K562 (cell line): ENCODE results near the gene UAP1. TPM values are rescaled to one million over a fixed set of nuclear protein-coding genes. Genes with fewer than 3 reads are reported as not detected.

Source experiments
- BCL6 ChIP-seq: fragments of 250-450 bp; sonication (Bioruptor Pico); IDR thresholded peaks from 2 replicates; pipeline ENCODE4 v1.4.0; 2020
- CBFA2T3 ChIP-seq: fragments of 450-650 bp; IDR thresholded peaks from 2 replicates; pipeline ENCODE4 v1.6.1; 2017
- FOXK1 ChIP-seq: sonication (generic); formaldehyde crosslinking; IDR thresholded peaks from 2 replicates; pipeline ENCODE4 v1.8.0; 2022; ENCODE audit warnings: missing genetic modification reagents, mild to moderate bottlenecking, borderline replicate concordance
- GTF2A2 ChIP-seq: IDR thresholded peaks from 2 replicates; pipeline ENCODE4 v1.6.1; 2016; ENCODE audit warnings: mild to moderate bottlenecking, missing genetic modification characterization, missing compliant biosample characterization
- HLTF ChIP-seq: fragments of 450-650 bp; IDR thresholded peaks from 2 replicates; pipeline ENCODE4 v1.6.1; 2016
- NFRKB ChIP-seq: fragments of 450-650 bp; IDR thresholded peaks from 2 replicates; pipeline ENCODE4 v1.6.1; 2016; ENCODE audit warnings: low read depth
- NR3C1 ChIP-seq: sonication (generic); formaldehyde crosslinking; IDR thresholded peaks from 2 replicates; pipeline ENCODE4 v1.8.1; 2022; ENCODE audit warnings: missing genetic modification reagents
- RBM14 ChIP-seq: fragments of 200-400 bp; formaldehyde crosslinking; IDR thresholded peaks from 2 replicates; pipeline ENCODE4 v1.6.1; 2018; ENCODE audit warnings: low read depth, mild to moderate bottlenecking, low read length, moderate library complexity, borderline replicate concordance; ENCODE audit not compliant: insufficient read depth
- RUNX1 ChIP-seq: sonication (generic); IDR thresholded peaks from 2 replicates; pipeline ENCODE4 v1.6.1; 2016; ENCODE audit warnings: antibody characterized with exemption, low read depth
- SMAD1 ChIP-seq: fragments of 150-350 bp; IDR thresholded peaks from 2 replicates; pipeline ENCODE4 v1.6.1; 2014; ENCODE audit warnings: low read length, low read depth; ENCODE audit not compliant: partially characterized antibody
- ZBTB40 ChIP-seq, 2 experiments: fragments of 450-650 bp in 1 of 2; sonication (generic) in 1 of 2; formaldehyde crosslinking in 1 of 2; IDR thresholded peaks; 2 replicates each; pipeline versions ENCODE4 v1.7.1 to v1.9.0; 2016 to 2022; ENCODE audit warnings: inconsistent platforms in 1 of 2, mild to moderate bottlenecking in 1 of 2, missing genetic modification reagents in 1 of 2
- ZBTB43 ChIP-seq: sonication (generic); formaldehyde crosslinking; IDR thresholded peaks from 2 replicates; pipeline ENCODE4 v1.8.0; 2023; ENCODE audit warnings: mild to moderate bottlenecking, missing genetic modification reagents
- ZNF609 ChIP-seq: sonication (generic); formaldehyde crosslinking; IDR thresholded peaks from 2 replicates; pipeline ENCODE4 v1.8.1; 2023; ENCODE audit warnings: missing genetic modification reagents, mild to moderate bottlenecking, borderline replicate concordance
- polyA plus RNA-seq, 8 experiments: library from polyadenylated mRNA; depleted of rRNA in 4 of 8; stranded (reverse) in 5 of 8; unstranded in 3 of 8; fragments of >200 nt; fragmentation: Nextera tagmentation in 2 of 8; fragmentation: Illumina TruSeq in 1 of 8; extraction: Ambion mirVana in 2 of 8; extraction: Trizol in 1 of 8; gene quantifications; 2 replicates each; pipeline versions ENCODE4 v1.2.1 to v1.2.3, GENCODE V29; 2011 to 2014; ENCODE audit warnings: inconsistent platforms in 1 of 8, missing spikeins in 1 of 8
- total RNA-seq, 7 experiments: library from RNA; depleted of rRNA in 6 of 7; stranded (reverse); fragments of >200 nt in 6 of 7; fragmentation: Illumina TruSeq in 2 of 7; extraction: Trizol in 2 of 7; gene quantifications; 2 replicates each; pipeline versions ENCODE4 v1.2.1 to v1.2.3, GENCODE V29; 2011 to 2021; ENCODE audit warnings: low replicate concordance in 1 of 7

UAP1 gene
- total and polyA plus RNA-seq, 9 of the 15 experiments (the other 6 are each of a cell fraction or from before 2014, with no cell fraction given) = 182 to 317 (median 213) TPM

- TF ChIP-seq ZBTB40 (IDR thresholded peaks at IDR 0.05) (no peak; the same call in 1 of the 2 replicates), ZBTB40 (CRISPR knock-in tag; IDR thresholded peaks at IDR 0.05) (no peak), CBFA2T3 (peak; percentile 74), GTF2A2 (tag) (no peak), ZBTB43 (no peak), RUNX1 (no peak), SMAD1 (no peak), HLTF (no peak), BCL6 (no peak), NR3C1 (CRISPR knock-in tag) (no peak), ZNF609 (no peak), NFRKB (peak; percentile 56; the same call in 1 of the 2 replicates), FOXK1 (CRISPR knock-in tag) (no peak), RBM14 (no peak)
Measured at GRCh38 chr1:162564762-162565218, 3.3 kb downstream of the UAP1 start (continued).
